Esophagus muscularis mucosa (tissue), 4 donors: ENCODE results near the gene PARN. TPM values are rescaled to one million over a fixed set of nuclear protein-coding genes. Genes with fewer than 3 reads are reported as not detected.
"Not testable (repeated sequence)": the region's sequence is repeated elsewhere in the genome, so short reads cannot be mapped to it uniquely, and the experiment has no call there.

Experiments used
- DNase-seq: peaks from one replicate; pipeline ENCODE4 v3.0.0-alpha.2; 2017; ENCODE audit errors: extremely low spot score
- H3K27ac ChIP-seq, 4 donors: fragments of 200-600 bp; sonication (generic); replicated peaks in 1 of 4; 1 replicate in 3 of 4; 2 replicates in 1 of 4; pipeline ENCODE4 v1.5.1; 2016 to 2019; ENCODE audit warnings: mild to moderate bottlenecking in 1 of 4
- H3K27me3 ChIP-seq, 4 donors: fragments of 200-600 bp; sonication (generic); one replicate each; pipeline versions ENCODE4 v1.5.1 to v1.6.0; 2016 to 2019
- H3K36me3 ChIP-seq, 4 donors: fragments of 200-600 bp; sonication (generic); one replicate each; pipeline ENCODE4 v1.5.1; 2016 to 2019
- H3K4me1 ChIP-seq, 4 donors: fragments of 200-600 bp; sonication (generic); one replicate each; pipeline ENCODE4 v1.5.1; 2016 to 2019
- H3K4me3 ChIP-seq, 4 donors: fragments of 200-600 bp; sonication (generic); 1 replicate in 2 of 4; 2 replicates in 2 of 4; pipeline ENCODE4 v1.5.1; 2016 to 2019; ENCODE audit warnings: mild to moderate bottlenecking in 4 of 4, moderate library complexity in 1 of 4
- H3K9me3 ChIP-seq, 4 donors: fragments of 200-600 bp; sonication (generic); 1 replicate in 3 of 4; 2 replicates in 1 of 4; pipeline ENCODE4 v1.5.1; 2016 to 2019
- CTCF ChIP-seq, 3 experiments: fragments of 200-600 bp in 2 of 3; fragments of 450-650 bp in 1 of 3; sonication (generic) in 2 of 3; IDR thresholded peaks; one replicate each; pipeline ENCODE4 v1.5.1; 2017 to 2019; ENCODE audit warnings: antibody characterized with exemption in 3 of 3, mild to moderate bottlenecking in 2 of 3, moderate library complexity in 1 of 3
- EP300 ChIP-seq: sonication (generic); formaldehyde crosslinking; IDR thresholded peaks from one replicate; pipeline ENCODE4 v1.6.1; 2017; ENCODE audit warnings: antibody characterized with exemption
- POLR2A ChIP-seq: fragments of 450-650 bp; IDR thresholded peaks from one replicate; pipeline ENCODE4 v1.6.1; 2017; ENCODE audit warnings: antibody characterized with exemption, moderate library complexity, mild to moderate bottlenecking, low read depth
- POLR2AphosphoS5 ChIP-seq, 2 donors: sonication (generic); formaldehyde crosslinking; IDR thresholded peaks; one replicate each; pipeline ENCODE4 v1.6.1; 2017; ENCODE audit warnings: antibody characterized with exemption in 2 of 2
- WGBS: methylation state at CpG from one replicate; pipeline ENCODE4 v1.1.5; 2018; 5-methylcytosine and 5-hydroxymethylcytosine counted together
- intact Hi-C: fragments of 100-400 bp; cut with DNase I; formaldehyde crosslinking; loops from one replicate; pipeline ENCODE4 v1.15.1; 2023
- total RNA-seq, 4 donors: library from RNA; depleted of rRNA; stranded (reverse); fragments of >200 nt; gene quantifications; one replicate each; pipeline versions ENCODE4 v1.1.0 to v1.2.1, GENCODE V29; 2016

The PARN gene
- total RNA-seq, 4 donors from 2014 or later: 32.6 to 43.5 (median 36.1) TPM

GRCh38 chr16:14576069-14576468, 54.0 kb downstream of the PARN start:
- TF ChIP-seq EP300: no peak
- TF ChIP-seq CTCF (IDR thresholded peaks at IDR 0.05): no peak
- TF ChIP-seq POLR2A: no peak
- TF ChIP-seq POLR2AphosphoS5 (IDR thresholded peaks at IDR 0.05): no peak
- H3K4me1 ChIP-seq: no peaks in the 10 kb centered on the region
- WGBS: 96% methylated on average over 3 of the region's 3 CpGs
- peaks cover 39 to 84% (median 70%) of the 10 kb centered on the region in 4 donors for H3K36me3 ChIP-seq
- H3K27ac ChIP-seq: no peak overlapping the region
- no peak overlapping the region for H3K4me3 ChIP-seq
- H3K27me3 ChIP-seq: no peaks in the 10 kb centered on the region
- no peak for DNase-seq
- intact Hi-C loops: no loop called here
- no peaks in the 10 kb centered on the region for H3K9me3 ChIP-seq

- intact Hi-C loops, H3K9me3 ChIP-seq, H3K4me3 ChIP-seq, H3K4me1 ChIP-seq, H3K27me3 ChIP-seq, DNase-seq, H3K27ac ChIP-seq: not testable (repeated sequence)
- WGBS: 92% methylated on average over 2 of the region's 4 CpGs
- peaks cover 27 to 72% (median 58%) of the 10 kb centered on the region in 4 donors for H3K36me3 ChIP-seq
Observed at GRCh38 chr16:14574698-14575415, 55.2 kb downstream of the PARN start.

- H3K27me3 ChIP-seq: no peaks in the 10 kb centered on the region
- TF ChIP-seq POLR2AphosphoS5 (IDR thresholded peaks at IDR 0.05) (no peak), EP300 (no peak), POLR2A (no peak), CTCF (IDR thresholded peaks at IDR 0.05) (no peak)
- DNase-seq: no peak
- H3K4me3 ChIP-seq: no peak overlapping the region
- WGBS: 92% methylated on average over 2 of the region's 2 CpGs
- no peaks in the 10 kb centered on the region for H3K9me3 ChIP-seq
- no peak overlapping the region for H3K27ac ChIP-seq
- peaks cover 14 to 59% (median 35%) of the 10 kb centered on the region in 4 donors for H3K36me3 ChIP-seq
- intact Hi-C loops: no loop called here
- peaks cover 0 to 3% (median 1%) of the 10 kb centered on the region in 4 donors for H3K4me1 ChIP-seq
Observed at GRCh38 chr16:14572535-14572934, 57.5 kb downstream of the PARN start.

- H3K4me1 ChIP-seq: peaks cover 0 to 30% (median 27%) of the 10 kb centered on the region in 4 donors
- no peaks in the 10 kb centered on the region for H3K27me3 ChIP-seq
- H3K9me3 ChIP-seq: no peaks in the 10 kb centered on the region
- 90% methylated on average over 4 of the region's 4 CpGs for WGBS
- DNase-seq: no peak
- H3K4me3 ChIP-seq: no peak overlapping the region
- intact Hi-C loops: no loop called here
- no peak overlapping the region for H3K27ac ChIP-seq
- peaks cover 0 to 26% (median 3%) of the 10 kb centered on the region in 4 donors for H3K36me3 ChIP-seq
- TF ChIP-seq CTCF (IDR thresholded peaks at IDR 0.05): no peak
- no peak for TF ChIP-seq POLR2A
- TF ChIP-seq POLR2AphosphoS5 (IDR thresholded peaks at IDR 0.05): no peak
- TF ChIP-seq EP300: no peak
Observed at GRCh38 chr16:14569213-14569612, 60.8 kb downstream of the PARN start.

GRCh38 chr16:14566599-14566998, 63.5 kb downstream of the PARN start:
- H3K9me3 ChIP-seq: no peaks in the 10 kb centered on the region
- no peaks in the 10 kb centered on the region for H3K27me3 ChIP-seq
- 60% methylated on average over 1 of the region's 1 CpG for whole genome bisulfite sequencing
- H3K4me3 ChIP-seq: no peak overlapping the region
- peaks cover 0 to 30% (median 27%) of the 10 kb centered on the region in 4 donors for H3K4me1 ChIP-seq
- no peak overlapping the region for H3K27ac ChIP-seq
- no peak for DNase-seq
- intact Hi-C loops: no loop called here
- TF ChIP-seq EP300: no peak
- TF ChIP-seq POLR2AphosphoS5 (IDR thresholded peaks at IDR 0.05): no peak
- TF ChIP-seq CTCF (IDR thresholded peaks at IDR 0.05): no peak
- TF ChIP-seq POLR2A: no peak
- H3K36me3 ChIP-seq: peaks cover 0 to 10% (median 0%) of the 10 kb centered on the region in 4 donors
